ENCODE results near the gene PIGC.

DNA sequence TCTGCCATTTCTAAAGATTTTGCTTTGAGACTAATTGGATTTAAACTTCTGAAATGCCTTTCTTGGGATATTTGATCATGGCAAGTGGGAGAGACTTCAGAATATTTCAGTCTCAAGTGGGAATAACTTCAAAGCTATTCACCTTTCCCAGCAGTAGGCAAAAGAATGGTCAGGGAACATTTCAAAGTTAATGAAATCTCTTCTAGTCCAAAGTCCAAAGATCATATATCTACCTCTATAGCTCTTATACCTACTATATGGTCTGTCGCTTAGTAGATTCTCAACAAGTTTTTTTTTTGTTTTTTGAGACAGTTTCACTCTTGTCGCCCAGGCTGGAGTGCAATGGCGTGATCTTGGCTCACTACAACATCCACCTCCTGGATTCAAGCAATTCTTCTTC is 44.5 kb upstream of the PIGC start:
- TF ChIP-seq, protein P1, sequence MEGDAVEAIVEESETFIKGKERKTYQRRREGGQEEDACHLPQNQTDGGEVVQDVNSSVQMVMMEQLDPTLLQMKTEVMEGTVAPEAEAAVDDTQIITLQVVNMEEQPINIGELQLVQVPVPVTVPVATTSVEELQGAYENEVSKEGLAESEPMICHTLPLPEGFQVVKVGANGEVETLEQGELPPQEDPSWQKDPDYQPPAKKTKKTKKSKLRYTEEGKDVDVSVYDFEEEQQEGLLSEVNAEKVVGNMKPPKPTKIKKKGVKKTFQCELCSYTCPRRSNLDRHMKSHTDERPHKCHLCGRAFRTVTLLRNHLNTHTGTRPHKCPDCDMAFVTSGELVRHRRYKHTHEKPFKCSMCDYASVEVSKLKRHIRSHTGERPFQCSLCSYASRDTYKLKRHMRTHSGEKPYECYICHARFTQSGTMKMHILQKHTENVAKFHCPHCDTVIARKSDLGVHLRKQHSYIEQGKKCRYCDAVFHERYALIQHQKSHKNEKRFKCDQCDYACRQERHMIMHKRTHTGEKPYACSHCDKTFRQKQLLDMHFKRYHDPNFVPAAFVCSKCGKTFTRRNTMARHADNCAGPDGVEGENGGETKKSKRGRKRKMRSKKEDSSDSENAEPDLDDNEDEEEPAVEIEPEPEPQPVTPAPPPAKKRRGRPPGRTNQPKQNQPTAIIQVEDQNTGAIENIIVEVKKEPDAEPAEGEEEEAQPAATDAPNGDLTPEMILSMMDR (IDR thresholded peaks at IDR 0.05), result no peak
- TF ChIP-seq ZFX (IDR thresholded peaks at IDR 0.05; ENCODE audit: borderline replicate concordance), result no peak
